Gastroesophageal sphincter (tissue), 4 donors: Measurements from ENCODE around the gene ENOX1. TPM values are rescaled to one million over a fixed set of nuclear protein-coding genes. Genes with fewer than 3 reads are reported as not detected.

Experiments
- ATAC-seq: fragments of 150-250 bp; one replicate; pipeline ENCODE4 v1.9.1; 2016; ENCODE audit warnings: mild to moderate bottlenecking, moderate library complexity
- H3K27ac ChIP-seq, 4 donors: fragments of 200-600 bp; sonication (generic) in 3 of 4; 1 replicate in 3 of 4; 2 replicates in 1 of 4; pipeline ENCODE4 v1.5.1; 2016 to 2019
- H3K27me3 ChIP-seq: fragments of 200-600 bp; sonication (generic); one replicate; pipeline ENCODE4 v1.5.1; 2019
- H3K36me3 ChIP-seq, 2 donors: fragments of 200-600 bp; sonication (generic); one replicate each; pipeline ENCODE4 v1.5.1; 2019; ENCODE audit warnings: control low read depth in 1 of 2
- H3K4me1 ChIP-seq, 3 donors: fragments of 200-600 bp; sonication (generic); 1 replicate in 2 of 3; 2 replicates in 1 of 3; pipeline ENCODE4 v1.5.1; 2016 to 2019; ENCODE audit warnings: control low read depth in 2 of 3
- H3K4me3 ChIP-seq, 2 donors: fragments of 200-600 bp; sonication (generic); one replicate each; pipeline ENCODE4 v1.5.1; 2019; ENCODE audit warnings: mild to moderate bottlenecking in 1 of 2, moderate library complexity in 1 of 2
- H3K9me3 ChIP-seq, 3 donors: fragments of 200-600 bp; sonication (generic); one replicate each; pipeline ENCODE4 v1.5.1; 2017 to 2019; ENCODE audit warnings: control low read depth in 2 of 3
- EP300 ChIP-seq: sonication (generic); formaldehyde crosslinking; IDR thresholded peaks from one replicate; pipeline ENCODE4 v1.6.1; 2017; ENCODE audit warnings: antibody characterized with exemption, mild to moderate bottlenecking
- POLR2A ChIP-seq, 2 donors: fragments of 450-650 bp; IDR thresholded peaks; one replicate each; pipeline ENCODE4 v1.6.1; 2017; ENCODE audit warnings: antibody characterized with exemption in 2 of 2, mild to moderate bottlenecking in 2 of 2, moderate library complexity in 1 of 2
- POLR2AphosphoS5 ChIP-seq: sonication (generic); formaldehyde crosslinking; IDR thresholded peaks from one replicate; pipeline ENCODE4 v1.6.1; 2017; ENCODE audit warnings: antibody characterized with exemption
- WGBS, 2 donors: methylation state at CpG; one replicate each; pipeline ENCODE4 v1.1.5; 2018; ENCODE audit warnings: low coverage in 1 of 2; 5-methylcytosine and 5-hydroxymethylcytosine counted together
- total RNA-seq, 4 donors: library from RNA; depleted of rRNA; stranded (reverse); fragments of >200 nt; gene quantifications; one replicate each; pipeline ENCODE4 v1.1.0, GENCODE V29; 2016
- TF ChIP-seq, protein P1 (sequence below), 4 experiments: fragments of 200-600 bp in 2 of 4; fragments of 450-650 bp in 2 of 4; sonication (generic) in 1 of 4; IDR thresholded peaks; one replicate each; pipeline ENCODE4 v1.5.1; 2017 to 2019; ENCODE audit warnings: antibody characterized with exemption in 4 of 4, mild to moderate bottlenecking in 2 of 4, moderate library complexity in 2 of 4

Gene ENOX1
- total RNA-seq, 4 donors from 2014 or later: 1.8 to 11.6 (median 9.4) TPM

DNA sequence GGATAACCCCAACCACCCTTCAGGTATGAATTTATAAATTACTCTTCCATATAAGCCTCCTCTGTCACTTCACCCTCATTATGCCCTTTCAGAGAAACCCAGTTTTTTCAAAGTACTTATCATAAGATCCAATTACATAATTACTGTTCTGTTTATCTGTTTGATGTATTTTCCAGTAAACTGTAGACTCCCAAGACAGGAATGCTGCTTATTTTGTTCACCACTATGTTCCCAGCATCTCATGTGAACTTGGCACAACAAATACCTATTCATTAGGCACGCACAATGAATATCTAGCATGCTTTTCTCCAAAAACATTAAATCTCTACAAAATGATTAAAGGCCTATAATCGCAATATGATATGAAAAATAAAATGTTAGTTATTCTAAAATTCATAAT, 13.2 kb downstream of the ENOX1 start:
- Histone ChIP-seq H3K4me3 (no peak overlapping the region), H3K27me3 (no peaks in the 10 kb centered on the region), H3K9me3 (no peaks in the 10 kb centered on the region), H3K4me1 (peaks cover 0 to 19% (median 3%) of the 10 kb centered on the region in 3 donors), H3K36me3 (no peaks in the 10 kb centered on the region), H3K27ac (no peak overlapping the region)
- no peak for ATAC-seq
- TF ChIP-seq, protein P1, sequence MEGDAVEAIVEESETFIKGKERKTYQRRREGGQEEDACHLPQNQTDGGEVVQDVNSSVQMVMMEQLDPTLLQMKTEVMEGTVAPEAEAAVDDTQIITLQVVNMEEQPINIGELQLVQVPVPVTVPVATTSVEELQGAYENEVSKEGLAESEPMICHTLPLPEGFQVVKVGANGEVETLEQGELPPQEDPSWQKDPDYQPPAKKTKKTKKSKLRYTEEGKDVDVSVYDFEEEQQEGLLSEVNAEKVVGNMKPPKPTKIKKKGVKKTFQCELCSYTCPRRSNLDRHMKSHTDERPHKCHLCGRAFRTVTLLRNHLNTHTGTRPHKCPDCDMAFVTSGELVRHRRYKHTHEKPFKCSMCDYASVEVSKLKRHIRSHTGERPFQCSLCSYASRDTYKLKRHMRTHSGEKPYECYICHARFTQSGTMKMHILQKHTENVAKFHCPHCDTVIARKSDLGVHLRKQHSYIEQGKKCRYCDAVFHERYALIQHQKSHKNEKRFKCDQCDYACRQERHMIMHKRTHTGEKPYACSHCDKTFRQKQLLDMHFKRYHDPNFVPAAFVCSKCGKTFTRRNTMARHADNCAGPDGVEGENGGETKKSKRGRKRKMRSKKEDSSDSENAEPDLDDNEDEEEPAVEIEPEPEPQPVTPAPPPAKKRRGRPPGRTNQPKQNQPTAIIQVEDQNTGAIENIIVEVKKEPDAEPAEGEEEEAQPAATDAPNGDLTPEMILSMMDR (IDR thresholded peaks at IDR 0.05): no peak
- WGBS, 2 donors: 86 to 93% methylated on average over 2 of the region's 2 CpGs

GRCh38 chr13:43770871-43771270, 15.9 kb downstream of the ENOX1 start:
- TF ChIP-seq POLR2A (IDR thresholded peaks at IDR 0.05) (no peak), POLR2AphosphoS5 (no peak), EP300 (no peak)
- TF ChIP-seq, protein P1 (IDR thresholded peaks at IDR 0.05): no peak
- 0 to 39% methylated on average over 1 to 3 of the region's 3 CpGs for WGBS, 2 donors
- Histone ChIP-seq H3K9me3 (no peaks in the 10 kb centered on the region), H3K4me1 (peaks cover 4 to 40% (median 8%) of the 10 kb centered on the region in 3 donors), H3K36me3 (no peaks in the 10 kb centered on the region), H3K27ac (peak overlapping the region; percentile 42 to 56 (median 54)), H3K27me3 (no peaks in the 10 kb centered on the region), H3K4me3 (no peak overlapping the region)
- no peak for ATAC-seq

DNA sequence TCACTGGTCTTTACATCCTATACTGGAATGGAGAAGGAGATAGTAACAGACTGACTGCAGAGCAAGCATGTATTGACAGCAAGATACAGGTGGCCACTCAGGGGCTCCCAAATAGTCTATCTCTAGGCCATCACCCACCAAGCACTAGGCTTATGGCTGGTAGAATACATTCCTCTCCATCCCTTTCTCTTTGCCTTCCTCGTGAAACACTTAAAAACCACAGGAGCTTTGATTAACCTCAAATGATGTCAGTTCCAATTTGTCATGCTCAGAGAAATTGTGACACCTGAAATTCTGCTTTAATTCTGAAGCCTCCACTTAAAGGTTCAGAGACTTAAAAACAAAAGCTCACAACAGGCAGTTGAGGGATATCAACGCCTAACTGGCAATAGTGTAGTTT, 17.2 kb downstream of the ENOX1 start:
- Histone ChIP-seq H3K27ac (no peak overlapping the region), H3K9me3 (no peaks in the 10 kb centered on the region), H3K4me1 (peaks cover 4 to 50% (median 8%) of the 10 kb centered on the region in 3 donors), H3K4me3 (no peak overlapping the region), H3K27me3 (no peaks in the 10 kb centered on the region), H3K36me3 (no peaks in the 10 kb centered on the region)
- ATAC-seq: no peak
- 92 to 97% methylated on average over 2 of the region's 2 CpGs for WGBS, 2 donors
- TF ChIP-seq POLR2A (IDR thresholded peaks at IDR 0.05) (no peak), EP300 (no peak), POLR2AphosphoS5 (no peak)
- TF ChIP-seq, protein P1 (IDR thresholded peaks at IDR 0.05): no peak

- H3K4me3 ChIP-seq: peak overlapping the region in 1 of 2 donors; percentile 1
- peaks cover 4 to 61% (median 8%) of the 10 kb centered on the region in 3 donors for H3K4me1 ChIP-seq
- no peaks in the 10 kb centered on the region for H3K9me3 ChIP-seq
- H3K27me3 ChIP-seq: no peaks in the 10 kb centered on the region
- H3K27ac ChIP-seq: peak overlapping the region; percentile 48 to 76 (median 70)
- ATAC-seq: peak; percentile 75
- WGBS, 2 donors: 20% methylated on average over 1 of the region's 2 CpGs; no CpG with 5 or more reads in 1 of the 2 donors
- TF ChIP-seq POLR2AphosphoS5: peak; percentile 70
- no peak for TF ChIP-seq EP300
- H3K36me3 ChIP-seq: no peaks in the 10 kb centered on the region
These were observed 19.3 kb downstream of the ENOX1 start for GRCh38 chr13:43767341-43767931.

DNA sequence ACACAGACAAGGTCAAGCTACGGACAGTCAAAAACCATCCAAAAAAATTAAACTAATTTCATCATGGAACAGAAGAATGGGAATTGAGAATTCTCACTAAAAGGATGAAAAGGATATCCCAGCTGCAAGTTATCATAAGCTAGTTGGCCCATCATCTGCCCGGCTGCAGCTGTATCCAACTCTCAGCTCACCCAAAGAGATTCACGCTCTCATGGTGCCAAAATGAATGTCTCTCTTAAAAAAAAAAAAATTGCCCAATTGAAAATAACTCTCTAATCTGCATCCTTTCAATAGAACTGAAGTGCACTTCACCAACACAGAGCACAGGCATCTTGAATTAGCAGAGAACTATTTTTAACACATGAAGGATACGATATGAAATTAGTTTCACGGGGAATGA, 20.0 kb downstream of the ENOX1 start:
- peak overlapping the region in 1 of 2 donors; percentile 1 for H3K4me3 ChIP-seq
- no peaks in the 10 kb centered on the region for H3K27me3 ChIP-seq
- whole genome bisulfite sequencing, 2 donors: 19 to 29% methylated on average over 5 of the region's 5 CpGs
- H3K4me1 ChIP-seq: peaks cover 4 to 65% (median 8%) of the 10 kb centered on the region in 3 donors
- peak; percentile 56 for ATAC-seq
- TF ChIP-seq POLR2AphosphoS5 (peak; percentile 17), EP300 (no peak)
- no peaks in the 10 kb centered on the region for H3K36me3 ChIP-seq
- peak overlapping the region; percentile 48 to 76 (median 70) for H3K27ac ChIP-seq
- no peaks in the 10 kb centered on the region for H3K9me3 ChIP-seq

DNA sequence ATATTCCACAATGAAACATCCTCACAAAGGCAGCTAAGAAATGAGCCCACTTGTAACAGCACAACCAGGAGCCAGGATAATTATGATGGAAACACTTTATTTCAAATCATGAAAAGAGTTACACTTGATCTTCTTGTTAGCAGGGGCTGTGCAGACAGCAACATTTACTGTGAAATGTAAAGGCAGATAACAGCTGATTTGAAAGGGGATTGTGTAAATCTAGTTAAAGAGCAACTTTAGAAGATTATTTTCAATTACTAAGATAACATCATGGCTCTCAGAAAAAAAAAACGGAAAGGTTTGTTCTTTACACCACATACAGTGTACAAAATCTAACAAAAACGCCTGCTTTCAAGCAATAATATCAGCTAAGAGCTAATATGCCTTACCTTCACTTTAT, 22.4 kb downstream of the ENOX1 start:
- 81 to 85% methylated on average over 2 of the region's 2 CpGs for WGBS, 2 donors
- H3K27ac ChIP-seq: peak overlapping the region in 1 of 4 donors; percentile 24
- no peak for ATAC-seq
- H3K27me3 ChIP-seq: no peaks in the 10 kb centered on the region
- peaks cover 4 to 69% (median 5%) of the 10 kb centered on the region in 3 donors for H3K4me1 ChIP-seq
- no peaks in the 10 kb centered on the region for H3K36me3 ChIP-seq
- no peaks in the 10 kb centered on the region for H3K9me3 ChIP-seq
- H3K4me3 ChIP-seq: no peak overlapping the region
- TF ChIP-seq, protein P1 (IDR thresholded peaks at IDR 0.05): no peak
- TF ChIP-seq EP300 (no peak), POLR2AphosphoS5 (no peak), POLR2A (IDR thresholded peaks at IDR 0.05) (no peak)
